DOHH2 (cell line): ENCODE results near the gene MYH7.

Experiments used
- H3F3A ChIP-seq: fragments of 200-600 bp; sonication (generic), shearing (Covaris generic); 2 replicates; pipeline ENCODE4 v1.6.0; 2016; ENCODE audit warnings: antibody characterized with exemption, mild to moderate bottlenecking; ENCODE audit not compliant: control insufficient read depth, insufficient read depth
- H3K27ac ChIP-seq: fragments of 200-600 bp; sonication (generic); 2 replicates; pipeline ENCODE4 v1.5.1; 2014; ENCODE audit warnings: low read depth, mild to moderate bottlenecking, low read length, moderate library complexity
- H3K27me3 ChIP-seq: fragments of 200-600 bp; sonication (generic); 2 replicates; pipeline ENCODE4 v1.6.1; 2014; ENCODE audit warnings: mild to moderate bottlenecking, low read length, mixed read lengths; ENCODE audit not compliant: control insufficient read depth
- H3K36me3 ChIP-seq: fragments of 200-600 bp; sonication (generic); 2 replicates; pipeline ENCODE4 v1.6.1; 2014; ENCODE audit warnings: mild to moderate bottlenecking, low read length, moderate library complexity, mixed read lengths; ENCODE audit not compliant: control insufficient read depth
- H3K4me1 ChIP-seq: fragments of 200-600 bp; sonication (generic); 2 replicates; pipeline ENCODE4 v1.6.1; 2014; ENCODE audit warnings: mild to moderate bottlenecking, low read length, mixed read lengths; ENCODE audit not compliant: control insufficient read depth
- H3K4me2 ChIP-seq: fragments of 200-600 bp; sonication (generic); 2 replicates; pipeline ENCODE4 v1.6.0; 2014; ENCODE audit warnings: mild to moderate bottlenecking, low read length, moderate library complexity
- H3K4me3 ChIP-seq: fragments of 200-600 bp; sonication (generic); 2 replicates; pipeline ENCODE4 v1.5.1; 2014; ENCODE audit warnings: mild to moderate bottlenecking, low read length, mixed read lengths
- H3K79me2 ChIP-seq: fragments of 200-600 bp; sonication (generic); 2 replicates; pipeline ENCODE4 v1.6.1; 2014; ENCODE audit warnings: mild to moderate bottlenecking, low read length, mixed read lengths; ENCODE audit not compliant: control insufficient read depth
- H3K9me2 ChIP-seq: fragments of 200-600 bp; sonication (generic); replicated peaks from 2 replicates; pipeline ENCODE4 v1.6.1; 2014; ENCODE audit warnings: mild to moderate bottlenecking, low read length, mixed read lengths; ENCODE audit not compliant: control insufficient read depth
- H3K9me3 ChIP-seq: fragments of 200-600 bp; sonication (generic); 2 replicates; pipeline ENCODE4 v1.6.1; 2014; ENCODE audit warnings: antibody characterized with exemption, low read length, mixed read lengths; ENCODE audit not compliant: control insufficient read depth, insufficient read depth
- H4K20me1 ChIP-seq: fragments of 200-600 bp; sonication (generic); 2 replicates; pipeline ENCODE4 v1.6.0; 2014; ENCODE audit warnings: low read depth, mild to moderate bottlenecking, antibody characterized with exemption, low read length, moderate library complexity; ENCODE audit not compliant: control insufficient read depth, insufficient read depth
- EZH2phosphoT487 ChIP-seq: fragments of 200-600 bp; sonication (generic); IDR thresholded peaks from 2 replicates; pipeline ENCODE4 v1.6.1; 2017; ENCODE audit warnings: borderline replicate concordance, mild to moderate bottlenecking, antibody characterized with exemption, low read length, moderate library complexity, mixed read lengths
- TF ChIP-seq, protein P1 (sequence below): fragments of 200-600 bp; sonication (generic); IDR thresholded peaks from one replicate; pipeline ENCODE4 v1.5.1; 2014; ENCODE audit warnings: antibody characterized with exemption, mild to moderate bottlenecking, low read depth, low read length; ENCODE audit not compliant: poor library complexity, severe bottlenecking

The MYH7 gene

DNA sequence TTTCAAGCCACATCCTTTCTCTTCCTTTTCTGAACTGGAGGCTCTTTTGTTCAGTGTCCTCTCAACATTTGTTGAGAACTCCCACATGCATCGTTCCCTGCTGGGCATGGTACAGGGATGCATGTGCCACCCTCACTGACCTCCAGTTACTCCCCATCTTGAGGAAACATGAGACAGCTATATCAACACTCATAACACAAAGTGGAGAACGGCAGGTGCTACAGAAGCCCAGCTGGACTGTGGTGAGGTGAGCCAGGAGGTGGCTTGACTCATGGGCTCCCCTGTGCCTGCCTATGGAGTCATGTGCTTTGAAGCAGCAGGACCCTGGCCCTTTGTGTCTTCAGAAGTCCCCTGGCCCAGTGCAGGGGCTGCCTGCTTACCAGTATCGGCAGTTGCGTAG is 37.1 kb downstream of the MYH7 start:
- Histone ChIP-seq H3K4me2 (no peak overlapping the region), H3K27ac (no peak overlapping the region), H3K27me3 (no peaks in the 10 kb centered on the region), H3F3A (no peaks in the 10 kb centered on the region), H3K9me3 (no peaks in the 10 kb centered on the region), H4K20me1 (no peaks in the 10 kb centered on the region), H3K4me1 (no peaks in the 10 kb centered on the region), H3K4me3 (no peak overlapping the region), H3K9me2 (no peaks in the 10 kb centered on the region), H3K79me2 (no peaks in the 10 kb centered on the region), H3K36me3 (no peaks in the 10 kb centered on the region)
- TF ChIP-seq, protein P1, sequence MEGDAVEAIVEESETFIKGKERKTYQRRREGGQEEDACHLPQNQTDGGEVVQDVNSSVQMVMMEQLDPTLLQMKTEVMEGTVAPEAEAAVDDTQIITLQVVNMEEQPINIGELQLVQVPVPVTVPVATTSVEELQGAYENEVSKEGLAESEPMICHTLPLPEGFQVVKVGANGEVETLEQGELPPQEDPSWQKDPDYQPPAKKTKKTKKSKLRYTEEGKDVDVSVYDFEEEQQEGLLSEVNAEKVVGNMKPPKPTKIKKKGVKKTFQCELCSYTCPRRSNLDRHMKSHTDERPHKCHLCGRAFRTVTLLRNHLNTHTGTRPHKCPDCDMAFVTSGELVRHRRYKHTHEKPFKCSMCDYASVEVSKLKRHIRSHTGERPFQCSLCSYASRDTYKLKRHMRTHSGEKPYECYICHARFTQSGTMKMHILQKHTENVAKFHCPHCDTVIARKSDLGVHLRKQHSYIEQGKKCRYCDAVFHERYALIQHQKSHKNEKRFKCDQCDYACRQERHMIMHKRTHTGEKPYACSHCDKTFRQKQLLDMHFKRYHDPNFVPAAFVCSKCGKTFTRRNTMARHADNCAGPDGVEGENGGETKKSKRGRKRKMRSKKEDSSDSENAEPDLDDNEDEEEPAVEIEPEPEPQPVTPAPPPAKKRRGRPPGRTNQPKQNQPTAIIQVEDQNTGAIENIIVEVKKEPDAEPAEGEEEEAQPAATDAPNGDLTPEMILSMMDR = no peak
- TF ChIP-seq EZH2phosphoT487 = no peak

DNA sequence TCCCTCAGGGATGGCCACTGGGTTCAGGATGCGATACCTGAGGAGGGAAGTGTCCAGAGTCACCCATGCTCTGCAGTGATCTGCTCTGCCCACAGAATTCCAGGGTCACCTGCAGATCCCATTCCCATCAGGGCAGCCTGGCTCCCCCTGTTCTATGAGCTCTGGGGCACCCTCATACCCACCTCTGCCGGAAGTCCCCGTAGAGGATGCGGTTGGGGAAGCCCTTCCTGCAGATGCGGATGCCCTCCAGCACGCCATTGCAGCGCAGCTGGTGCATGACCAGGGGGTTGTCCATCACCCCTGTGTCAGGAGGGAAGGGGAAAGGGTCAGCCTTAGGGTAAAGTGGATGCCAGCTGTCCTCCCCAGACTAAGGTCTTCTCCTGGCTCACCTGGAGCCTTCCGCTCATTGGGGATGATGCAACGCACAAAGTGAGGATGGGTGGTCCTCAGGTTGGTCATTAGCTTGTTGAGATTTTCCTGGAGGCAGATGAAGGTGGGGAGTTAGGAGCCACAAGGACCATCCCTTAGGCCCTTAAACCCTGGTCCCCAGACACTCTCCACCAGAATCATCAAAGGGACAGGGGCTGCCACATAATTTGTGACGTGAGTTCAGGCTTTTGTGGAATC is 38.6 kb downstream of the MYH7 start:
- no peak overlapping the region for H3K27ac ChIP-seq
- H3K27me3 ChIP-seq = no peaks in the 10 kb centered on the region
- H3K36me3 ChIP-seq = no peaks in the 10 kb centered on the region
- H4K20me1 ChIP-seq = no peaks in the 10 kb centered on the region
- H3F3A ChIP-seq = no peaks in the 10 kb centered on the region
- no peaks in the 10 kb centered on the region for H3K9me3 ChIP-seq
- H3K4me2 ChIP-seq = no peak overlapping the region
- no peak overlapping the region for H3K4me3 ChIP-seq
- H3K4me1 ChIP-seq = no peaks in the 10 kb centered on the region
- H3K9me2 ChIP-seq = no peaks in the 10 kb centered on the region
- TF ChIP-seq, protein P1 = no peak
- no peak for TF ChIP-seq EZH2phosphoT487
- H3K79me2 ChIP-seq = no peaks in the 10 kb centered on the region

DNA sequence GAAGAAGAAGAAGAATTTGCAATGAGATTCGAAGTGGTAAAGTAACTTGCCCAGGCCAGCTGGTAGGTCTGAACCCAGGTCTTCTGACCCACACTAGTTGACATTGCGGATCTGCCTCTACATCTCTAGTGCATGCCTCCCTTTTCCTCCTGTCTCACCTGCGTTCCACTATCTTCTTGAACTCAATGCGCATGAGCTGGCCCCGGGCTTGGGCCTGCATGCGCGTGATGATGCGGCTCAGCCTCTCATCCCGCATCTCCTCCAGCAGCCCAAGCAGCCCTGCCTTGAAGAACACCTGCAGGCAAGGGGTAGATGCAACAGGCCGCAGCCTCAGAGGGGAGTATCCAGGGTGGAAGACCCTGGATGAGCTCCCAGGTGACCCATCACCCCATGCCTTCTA is 39.3 kb downstream of the MYH7 start:
- Histone ChIP-seq H3F3A (no peaks in the 10 kb centered on the region), H3K36me3 (no peaks in the 10 kb centered on the region), H3K27me3 (no peaks in the 10 kb centered on the region), H3K27ac (no peak overlapping the region), H3K9me2 (no peaks in the 10 kb centered on the region), H3K4me1 (no peaks in the 10 kb centered on the region), H3K4me2 (no peak overlapping the region), H3K4me3 (no peak overlapping the region), H3K9me3 (no peaks in the 10 kb centered on the region), H3K79me2 (no peaks in the 10 kb centered on the region), H4K20me1 (no peaks in the 10 kb centered on the region)
- no peak for TF ChIP-seq EZH2phosphoT487
- TF ChIP-seq, protein P1 = no peak
